ENCODE measurements around the gene ACTL6B. TPM values are rescaled to one million over a fixed set of nuclear protein-coding genes. Genes with fewer than 3 reads are reported as not detected.

Gene ACTL6B
- total and polyA plus RNA-seq, 2 experiments from 2014 or later, result not detected

- H3K9me2 ChIP-seq (replicated peaks; ENCODE audit: insufficient read depth), result no peaks in the 10 kb centered on the region
- WGBS (ENCODE audit: low lambda C conversion rate, missing lambda C conversion rate), result 84% methylated on average over 17 of the region's 18 CpGs
- no peaks in the 10 kb centered on the region for H4K20me1 ChIP-seq (ENCODE audit: insufficient read depth, poor library complexity, severe bottlenecking)
- no peak overlapping the region for H2AFZ ChIP-seq
- no peaks in the 10 kb centered on the region for H3K27me3 ChIP-seq
- peaks cover 3% of the 10 kb centered on the region for H3K79me2 ChIP-seq
- H3K36me3 ChIP-seq (replicated peaks; ENCODE audit: insufficient read depth, low read depth), result no peaks in the 10 kb centered on the region
- no peak overlapping the region for H3K27ac ChIP-seq
- H3K4me1 ChIP-seq (ENCODE audit: insufficient read depth), result peaks cover 7% of the 10 kb centered on the region
- no peak for TF ChIP-seq EZH2phosphoT487 (IDR thresholded peaks at IDR 0.05; ENCODE audit: low read depth, severe bottlenecking, unreplicated experiment)
- no peak for TF ChIP-seq EZH2 (IDR thresholded peaks at IDR 0.05; ENCODE audit: borderline replicate concordance)
- TF ChIP-seq CTCF (IDR thresholded peaks at IDR 0.05; ENCODE audit: poor library complexity), result no peak
- H3K4me2 ChIP-seq, result no peak overlapping the region
- no peak overlapping the region for H3K4me3 ChIP-seq
- no peaks in the 10 kb centered on the region for H3K9me3 ChIP-seq (ENCODE audit: low read depth)
- DNase-seq (ENCODE audit: low spot score), result no peak
These were observed 56.1 kb downstream of the ACTL6B start for GRCh38 chr7:100599911-100600729.

GRCh38 chr7:100598425-100598824 is 57.8 kb downstream of the ACTL6B start:
- TF ChIP-seq EZH2 (IDR thresholded peaks at IDR 0.05; ENCODE audit: borderline replicate concordance), result no peak
- no peak for TF ChIP-seq CTCF (IDR thresholded peaks at IDR 0.05; ENCODE audit: poor library complexity)
- no peak for TF ChIP-seq EZH2phosphoT487 (IDR thresholded peaks at IDR 0.05; ENCODE audit: low read depth, severe bottlenecking, unreplicated experiment)
- no peaks in the 10 kb centered on the region for H3K9me3 ChIP-seq (ENCODE audit: low read depth)
- no peak overlapping the region for H3K4me2 ChIP-seq
- H3K27ac ChIP-seq, result no peak overlapping the region
- no peaks in the 10 kb centered on the region for H3K9me2 ChIP-seq (replicated peaks; ENCODE audit: insufficient read depth)
- no peaks in the 10 kb centered on the region for H4K20me1 ChIP-seq (ENCODE audit: insufficient read depth, poor library complexity, severe bottlenecking)
- peaks cover 3% of the 10 kb centered on the region for H3K4me1 ChIP-seq (ENCODE audit: insufficient read depth)
- H3K36me3 ChIP-seq (replicated peaks; ENCODE audit: insufficient read depth, low read depth), result no peaks in the 10 kb centered on the region
- no peak overlapping the region for H2AFZ ChIP-seq
- DNase-seq (ENCODE audit: low spot score), result no peak
- 95% methylated on average over 4 of the region's 4 CpGs for WGBS (ENCODE audit: low lambda C conversion rate, missing lambda C conversion rate)
- no peaks in the 10 kb centered on the region for H3K27me3 ChIP-seq
- peaks cover 3% of the 10 kb centered on the region for H3K79me2 ChIP-seq
- no peak overlapping the region for H3K4me3 ChIP-seq

GRCh38 chr7:100595188-100595587 is 61.1 kb downstream of the ACTL6B start:
- no peaks in the 10 kb centered on the region for H3K36me3 ChIP-seq (replicated peaks; ENCODE audit: insufficient read depth, low read depth)
- DNase-seq (ENCODE audit: low spot score), result no peak
- no peaks in the 10 kb centered on the region for H4K20me1 ChIP-seq (ENCODE audit: insufficient read depth, poor library complexity, severe bottlenecking)
- H3K79me2 ChIP-seq, result no peaks in the 10 kb centered on the region
- no peaks in the 10 kb centered on the region for H3K9me3 ChIP-seq (ENCODE audit: low read depth)
- H3K27me3 ChIP-seq, result no peaks in the 10 kb centered on the region
- no peak overlapping the region for H2AFZ ChIP-seq
- over 99% methylated on average over 7 of the region's 7 CpGs for WGBS (ENCODE audit: low lambda C conversion rate, missing lambda C conversion rate)
- H3K9me2 ChIP-seq (replicated peaks; ENCODE audit: insufficient read depth), result no peaks in the 10 kb centered on the region
- H3K4me3 ChIP-seq, result no peak overlapping the region
- H3K4me1 ChIP-seq (ENCODE audit: insufficient read depth), result peaks cover 5% of the 10 kb centered on the region
- TF ChIP-seq EZH2phosphoT487 (IDR thresholded peaks at IDR 0.05; ENCODE audit: low read depth, severe bottlenecking, unreplicated experiment) (no peak), EZH2 (IDR thresholded peaks at IDR 0.05; ENCODE audit: borderline replicate concordance) (no peak), CTCF (IDR thresholded peaks at IDR 0.05; ENCODE audit: poor library complexity) (no peak)
- no peak overlapping the region for H3K27ac ChIP-seq
- H3K4me2 ChIP-seq, result no peak overlapping the region

Other genes starting within 250 kb of the ACTL6B start
- 1.8 and 2.2 TPM in 2 replicates for gene ZCWPW1, start 227.7 kb downstream of the ACTL6B start, total RNA-seq
- 3.3 and 4.9 TPM in 2 replicates for gene ZCWPW1, start 227.7 kb downstream of the ACTL6B start, polyA plus RNA-seq
- gene MEPCE, start 226.6 kb downstream of the ACTL6B start, total RNA-seq, result 20.9 and 23.1 TPM in 2 replicates
- gene MEPCE, start 226.6 kb downstream of the ACTL6B start, polyA plus RNA-seq, result 15.8 and 17.2 TPM in 2 replicates
- 10.0 and 12.8 TPM in 2 replicates for gene PPP1R35, start 220.0 kb downstream of the ACTL6B start, total RNA-seq
- gene PPP1R35, start 220.0 kb downstream of the ACTL6B start, polyA plus RNA-seq, result 39.6 and 50.3 TPM in 2 replicates
- 0.13 and 0.72 TPM in 2 replicates for gene SPACDR, start 192.2 kb downstream of the ACTL6B start, total RNA-seq
- 0.46 TPM in 1 of 2 replicates, not detected in the other for gene SPACDR, start 192.2 kb downstream of the ACTL6B start, polyA plus RNA-seq
- gene TSC22D4, start 177.2 kb downstream of the ACTL6B start, total RNA-seq, result 25.4 and 26.2 TPM in 2 replicates
- gene TSC22D4, start 177.2 kb downstream of the ACTL6B start, polyA plus RNA-seq, result 89.6 and 90.7 TPM in 2 replicates
- gene NYAP1, start 172.5 kb downstream of the ACTL6B start, total RNA-seq, result 1.6 and 2.4 TPM in 2 replicates
- 0.68 TPM in 1 of 2 replicates, not detected in the other for gene NYAP1, start 172.5 kb downstream of the ACTL6B start, polyA plus RNA-seq
- 32.8 and 38.6 TPM in 2 replicates for gene AGFG2, start 117.2 kb downstream of the ACTL6B start, total RNA-seq
- gene AGFG2, start 117.2 kb downstream of the ACTL6B start, polyA plus RNA-seq, result 33.3 and 53.7 TPM in 2 replicates
- not detected in 2 replicates for gene SAP25, start 82.5 kb downstream of the ACTL6B start, total RNA-seq
- gene SAP25, start 82.5 kb downstream of the ACTL6B start, polyA plus RNA-seq, result 1.8 and 4.0 TPM in 2 replicates
- 34.0 and 40.3 TPM in 2 replicates for gene LRCH4, start 70.3 kb downstream of the ACTL6B start, total RNA-seq
- 105 and 129 TPM in 2 replicates for gene LRCH4, start 70.3 kb downstream of the ACTL6B start, polyA plus RNA-seq
- gene FBXO24, start 70.1 kb downstream of the ACTL6B start, total RNA-seq, result 1.1 and 1.4 TPM in 2 replicates
- 0.49 and 1.6 TPM in 2 replicates for gene FBXO24, start 70.1 kb downstream of the ACTL6B start, polyA plus RNA-seq
- 64.2 and 90.0 TPM in 2 replicates for gene PCOLCE, start 54.1 kb downstream of the ACTL6B start, total RNA-seq
- gene PCOLCE, start 54.1 kb downstream of the ACTL6B start, polyA plus RNA-seq, result 249 and 343 TPM in 2 replicates
- 8.8 and 10.4 TPM in 2 replicates for gene MOSPD3, start 43.9 kb downstream of the ACTL6B start, total RNA-seq
- gene MOSPD3, start 43.9 kb downstream of the ACTL6B start, polyA plus RNA-seq, result 39.2 and 44.4 TPM in 2 replicates
- gene TFR2, start 14.9 kb downstream of the ACTL6B start, total RNA-seq, result 12.5 and 13.5 TPM in 2 replicates
- 11.1 and 16.8 TPM in 2 replicates for gene TFR2, start 14.9 kb downstream of the ACTL6B start, polyA plus RNA-seq
- gene GNB2, start 17.3 kb upstream of the ACTL6B start, total RNA-seq, result 99.6 and 111 TPM in 2 replicates
- 204 and 222 TPM in 2 replicates for gene GNB2, start 17.3 kb upstream of the ACTL6B start, polyA plus RNA-seq
- 14.2 and 17.6 TPM in 2 replicates for gene GIGYF1, start 37.8 kb upstream of the ACTL6B start, total RNA-seq
- 13.2 and 16.8 TPM in 2 replicates for gene GIGYF1, start 37.8 kb upstream of the ACTL6B start, polyA plus RNA-seq
- gene POP7, start 49.7 kb upstream of the ACTL6B start, total RNA-seq, result 30.1 and 39.2 TPM in 2 replicates
- 48.7 and 59.2 TPM in 2 replicates for gene POP7, start 49.7 kb upstream of the ACTL6B start, polyA plus RNA-seq
- 0.16 and 1.3 TPM in 2 replicates for gene EPO, start 64.0 kb upstream of the ACTL6B start, total RNA-seq
- gene EPO, start 64.0 kb upstream of the ACTL6B start, polyA plus RNA-seq, result 0.11 TPM in 1 of 2 replicates, not detected in the other
- gene ZAN, start 77.1 kb upstream of the ACTL6B start, total RNA-seq, result not detected in 2 replicates
- gene ZAN, start 77.1 kb upstream of the ACTL6B start, polyA plus RNA-seq, result not detected in 2 replicates
- gene EPHB4, start 171.1 kb upstream of the ACTL6B start, total RNA-seq, result 57.9 and 61.1 TPM in 2 replicates
- gene EPHB4, start 171.1 kb upstream of the ACTL6B start, polyA plus RNA-seq, result 47.2 and 51.6 TPM in 2 replicates
- gene SLC12A9, start 196.3 kb upstream of the ACTL6B start, total RNA-seq, result 15.4 and 21.3 TPM in 2 replicates
- gene SLC12A9, start 196.3 kb upstream of the ACTL6B start, polyA plus RNA-seq, result 17.1 and 23.5 TPM in 2 replicates
- gene TRIP6, start 210.9 kb upstream of the ACTL6B start, total RNA-seq, result 54.0 and 57.5 TPM in 2 replicates
- 70.3 and 98.9 TPM in 2 replicates for gene TRIP6, start 210.9 kb upstream of the ACTL6B start, polyA plus RNA-seq
- gene SRRT, start 218.7 kb upstream of the ACTL6B start, total RNA-seq, result 35.8 and 49.1 TPM in 2 replicates
- gene SRRT, start 218.7 kb upstream of the ACTL6B start, polyA plus RNA-seq, result 91.7 and 135 TPM in 2 replicates
- gene UFSP1, start 233.3 kb upstream of the ACTL6B start, total RNA-seq, result 3.9 TPM in 2 replicates
- 4.2 and 4.3 TPM in 2 replicates for gene UFSP1, start 233.3 kb upstream of the ACTL6B start, polyA plus RNA-seq
- gene ACHE, start 239.4 kb upstream of the ACTL6B start, total RNA-seq, result 3.2 and 4.6 TPM in 2 replicates
- 16.3 and 18.3 TPM in 2 replicates for gene ACHE, start 239.4 kb upstream of the ACTL6B start, polyA plus RNA-seq

All from hepatocyte (in vitro differentiated cells).